ENCODE data around the gene TUBGCP6.

DNA sequence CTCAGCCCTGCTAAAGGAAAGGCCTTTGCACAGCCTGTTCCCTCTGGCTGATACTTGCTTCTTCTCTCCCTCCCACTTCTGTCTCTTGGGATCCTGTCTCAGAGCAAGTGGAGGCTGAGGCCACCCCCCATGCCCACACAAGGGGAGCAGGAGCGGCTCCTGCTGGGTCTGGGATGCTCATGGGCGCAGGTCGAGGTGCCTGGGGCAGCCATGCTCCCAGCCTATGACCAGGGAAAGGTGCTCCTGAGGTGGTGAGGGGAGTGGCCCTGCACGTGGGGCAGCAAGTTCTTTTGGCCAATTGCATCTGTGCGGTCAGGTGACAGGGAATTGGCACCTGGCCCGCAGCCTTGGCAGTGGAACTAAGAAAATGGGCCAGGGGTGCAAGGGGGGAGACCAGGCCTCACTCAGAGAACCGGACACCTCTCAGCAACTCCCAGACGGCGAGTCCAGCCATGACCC lies 23.9 kb upstream of the TUBGCP6 start:
- TF ChIP-seq TAF1 (IDR thresholded peaks at IDR 0.05; ENCODE audit: low read depth) (no peak), EP300 (conservative IDR thresholded peaks at IDR 0.05; ENCODE audit: poor library complexity, severe bottlenecking) (no peak), EZH2 (IDR thresholded peaks at IDR 0.05; ENCODE audit: borderline replicate concordance, insufficient read depth, low read length, poor library complexity, severe bottlenecking) (no peak), REST (IDR thresholded peaks at IDR 0.05; ENCODE audit: borderline replicate concordance) (no peak), SMC3 (conservative IDR thresholded peaks at IDR 0.05; ENCODE audit: poor library complexity) (no peak), MXI1 (conservative IDR thresholded peaks at IDR 0.05; ENCODE audit: poor library complexity, severe bottlenecking) (no peak)
- TF ChIP-seq, protein P1, sequence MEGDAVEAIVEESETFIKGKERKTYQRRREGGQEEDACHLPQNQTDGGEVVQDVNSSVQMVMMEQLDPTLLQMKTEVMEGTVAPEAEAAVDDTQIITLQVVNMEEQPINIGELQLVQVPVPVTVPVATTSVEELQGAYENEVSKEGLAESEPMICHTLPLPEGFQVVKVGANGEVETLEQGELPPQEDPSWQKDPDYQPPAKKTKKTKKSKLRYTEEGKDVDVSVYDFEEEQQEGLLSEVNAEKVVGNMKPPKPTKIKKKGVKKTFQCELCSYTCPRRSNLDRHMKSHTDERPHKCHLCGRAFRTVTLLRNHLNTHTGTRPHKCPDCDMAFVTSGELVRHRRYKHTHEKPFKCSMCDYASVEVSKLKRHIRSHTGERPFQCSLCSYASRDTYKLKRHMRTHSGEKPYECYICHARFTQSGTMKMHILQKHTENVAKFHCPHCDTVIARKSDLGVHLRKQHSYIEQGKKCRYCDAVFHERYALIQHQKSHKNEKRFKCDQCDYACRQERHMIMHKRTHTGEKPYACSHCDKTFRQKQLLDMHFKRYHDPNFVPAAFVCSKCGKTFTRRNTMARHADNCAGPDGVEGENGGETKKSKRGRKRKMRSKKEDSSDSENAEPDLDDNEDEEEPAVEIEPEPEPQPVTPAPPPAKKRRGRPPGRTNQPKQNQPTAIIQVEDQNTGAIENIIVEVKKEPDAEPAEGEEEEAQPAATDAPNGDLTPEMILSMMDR (IDR thresholded peaks at IDR 0.05; ENCODE audit: poor library complexity, severe bottlenecking), result no peak

All from neural cell (in vitro differentiated cells).